ENCODE results near the gene CYP4B1. TPM values are rescaled to one million over a fixed set of nuclear protein-coding genes. Genes with fewer than 3 reads are reported as not detected.

CYP4B1 gene
- total RNA-seq, 2 experiments from 2014 or later: not detected

DNA sequence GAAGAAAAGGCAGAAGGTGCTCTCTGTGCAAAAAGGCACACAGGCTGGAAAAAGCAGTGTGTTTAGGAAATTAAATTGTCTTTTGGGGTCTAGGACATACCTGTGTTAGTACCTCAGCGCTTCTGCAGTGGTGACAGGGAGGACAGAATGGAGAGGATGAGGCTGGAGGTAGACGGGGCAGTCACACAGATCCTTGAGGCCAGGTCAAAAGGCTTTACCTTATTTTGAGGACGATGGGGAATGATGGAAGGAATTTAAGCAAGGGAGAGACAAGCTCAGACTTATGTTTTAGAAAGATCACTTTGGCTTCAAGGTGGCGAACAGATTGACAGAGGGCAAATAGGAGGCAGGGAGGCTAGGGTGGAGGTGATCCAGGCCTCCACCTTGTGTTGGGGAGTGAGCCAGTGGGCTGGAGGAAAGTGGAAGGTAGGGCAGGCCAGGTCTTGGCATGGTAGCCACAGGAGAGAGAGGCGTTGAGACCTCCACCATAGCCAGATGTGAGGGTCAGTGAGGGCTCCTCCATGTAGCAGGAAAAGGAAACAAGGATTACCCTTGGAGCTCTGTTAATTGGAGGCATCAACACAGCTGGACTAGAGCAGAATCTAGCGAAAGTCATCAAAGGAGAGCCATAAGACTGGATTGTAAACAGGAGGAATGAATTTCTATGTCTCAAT, 4.2 kb downstream of the CYP4B1 start:
- no peak overlapping the region for H3K27ac Mint-ChIP-seq
- H3K27me3 Mint-ChIP-seq: peaks cover 7% of the 10 kb centered on the region
- CTCF ChIA-PET: interaction anchor here (0.6 kb wide), 1 partner anchor 471 kb away, joined by 3 read pairs; no protein-coding TSS in a partner anchor
- no peaks in the 10 kb centered on the region for H3K9me3 Mint-ChIP-seq
- H3K36me3 Mint-ChIP-seq (ENCODE audit: low read depth): no peaks in the 10 kb centered on the region
- DNase-seq: no peak
- H3K4me3 Mint-ChIP-seq: no peak overlapping the region
- POLR2A ChIA-PET: no interaction called here
- no peaks in the 10 kb centered on the region for H3K4me1 Mint-ChIP-seq

DNA sequence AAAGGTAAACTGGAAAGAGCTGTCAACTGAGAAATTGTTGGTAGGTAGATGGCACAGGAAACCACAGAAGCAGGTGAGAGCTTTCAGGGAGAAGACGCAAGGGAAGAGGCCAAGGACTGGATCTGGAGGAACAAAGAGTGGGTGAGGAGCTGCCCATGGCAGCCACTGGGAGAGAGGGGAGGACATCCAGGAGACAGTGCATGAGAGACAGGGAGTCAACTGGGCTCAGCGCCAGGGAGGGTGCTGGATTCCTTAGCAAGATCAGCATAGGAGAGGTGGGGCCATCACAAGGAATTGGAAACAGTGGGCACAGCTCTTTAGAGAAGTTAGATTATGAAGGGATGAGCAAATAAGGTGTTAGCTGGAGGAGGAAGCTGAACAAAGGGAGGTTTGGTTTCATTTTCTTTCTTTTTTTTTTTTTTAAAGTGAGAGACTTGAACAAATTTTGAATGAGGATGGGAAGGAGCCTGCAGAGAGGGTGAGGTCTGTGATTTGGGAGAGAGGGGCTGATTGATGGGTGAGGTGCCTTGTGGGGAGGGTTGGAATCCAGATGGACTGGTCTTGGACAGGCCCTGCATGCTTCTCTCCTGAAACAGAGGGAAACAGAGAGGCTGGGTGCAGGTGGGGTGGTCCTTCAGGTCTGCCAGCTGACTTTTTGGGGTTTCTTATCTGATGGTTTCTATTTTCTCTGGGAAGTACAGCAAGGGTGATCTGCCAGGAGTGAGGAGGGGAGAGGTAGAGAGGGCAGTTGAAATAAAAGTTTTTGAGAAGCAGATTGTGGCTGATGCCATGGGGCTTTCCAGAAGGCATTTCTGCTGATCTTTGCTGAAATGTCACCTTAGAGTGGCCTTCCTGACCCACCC, 5.4 kb downstream of the CYP4B1 start:
- no peak for DNase-seq
- Mint-ChIP-seq H3K4me3 (no peak overlapping the region), H3K4me1 (no peaks in the 10 kb centered on the region), H3K36me3 (ENCODE audit: low read depth) (no peaks in the 10 kb centered on the region), H3K27ac (no peak overlapping the region), H3K27me3 (peaks cover 5% of the 10 kb centered on the region), H3K9me3 (no peaks in the 10 kb centered on the region)
- POLR2A ChIA-PET: no interaction called here
- CTCF ChIA-PET: no interaction called here

DNA sequence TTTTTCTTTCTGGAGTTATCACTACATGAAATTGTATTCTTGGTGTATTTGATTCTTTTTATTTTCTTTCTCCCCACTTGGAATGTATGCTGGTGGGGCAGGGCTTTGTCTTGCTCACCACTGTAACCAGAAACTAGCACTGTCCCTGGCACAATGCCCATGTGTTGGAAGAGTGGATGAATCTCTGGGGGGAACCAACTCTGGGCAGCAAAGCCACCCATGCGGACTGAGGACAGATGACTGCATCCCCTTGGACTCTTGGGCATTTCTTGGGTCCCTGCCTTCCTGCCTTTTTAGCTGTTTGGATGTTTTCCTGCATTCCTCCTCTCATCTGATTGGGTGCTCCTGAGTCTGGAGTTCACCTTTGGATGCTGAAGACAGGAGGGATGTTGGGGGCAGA, 6.1 kb downstream of the CYP4B1 start:
- no peak overlapping the region for H3K27ac Mint-ChIP-seq
- no peaks in the 10 kb centered on the region for H3K9me3 Mint-ChIP-seq
- peaks cover 5% of the 10 kb centered on the region for H3K27me3 Mint-ChIP-seq

DNA sequence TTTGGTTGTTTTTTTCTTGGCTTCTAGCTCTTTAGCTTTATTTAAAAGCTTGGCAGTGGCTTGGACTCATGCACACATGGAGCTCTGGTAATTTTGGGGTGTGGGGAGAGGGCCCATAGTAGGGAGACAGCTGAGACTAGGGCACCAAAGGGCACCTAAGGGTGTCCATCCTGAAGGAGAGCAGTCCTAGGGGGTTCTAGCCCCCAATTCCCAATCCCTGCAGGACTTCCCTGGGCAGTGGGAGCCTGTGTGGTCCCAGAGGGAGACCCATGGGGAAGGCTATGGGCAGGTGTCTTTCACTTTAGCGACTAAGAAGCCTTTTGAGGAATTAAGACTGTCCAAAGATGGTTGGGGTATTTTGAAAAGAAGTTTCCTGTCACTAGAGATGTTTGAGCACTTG, 6.9 kb downstream of the CYP4B1 start:
- ChIA-PET CTCF (no interaction called here), POLR2A (no interaction called here)
- Mint-ChIP-seq H3K9me3 (no peaks in the 10 kb centered on the region), H3K4me3 (no peak overlapping the region), H3K4me1 (no peaks in the 10 kb centered on the region), H3K27ac (peak overlapping the region; percentile 41), H3K27me3 (peaks cover 5% of the 10 kb centered on the region), H3K36me3 (ENCODE audit: low read depth) (no peaks in the 10 kb centered on the region)
- DNase-seq: no peak

More for the DNA sequence above, 6.1 kb downstream of the CYP4B1 start:
- Mint-ChIP-seq H3K4me1 (no peaks in the 10 kb centered on the region), H3K4me3 (no peak overlapping the region), H3K36me3 (ENCODE audit: low read depth) (no peaks in the 10 kb centered on the region)
- ChIA-PET CTCF (no interaction called here), POLR2A (no interaction called here)
- DNase-seq: no peak

DNA sequence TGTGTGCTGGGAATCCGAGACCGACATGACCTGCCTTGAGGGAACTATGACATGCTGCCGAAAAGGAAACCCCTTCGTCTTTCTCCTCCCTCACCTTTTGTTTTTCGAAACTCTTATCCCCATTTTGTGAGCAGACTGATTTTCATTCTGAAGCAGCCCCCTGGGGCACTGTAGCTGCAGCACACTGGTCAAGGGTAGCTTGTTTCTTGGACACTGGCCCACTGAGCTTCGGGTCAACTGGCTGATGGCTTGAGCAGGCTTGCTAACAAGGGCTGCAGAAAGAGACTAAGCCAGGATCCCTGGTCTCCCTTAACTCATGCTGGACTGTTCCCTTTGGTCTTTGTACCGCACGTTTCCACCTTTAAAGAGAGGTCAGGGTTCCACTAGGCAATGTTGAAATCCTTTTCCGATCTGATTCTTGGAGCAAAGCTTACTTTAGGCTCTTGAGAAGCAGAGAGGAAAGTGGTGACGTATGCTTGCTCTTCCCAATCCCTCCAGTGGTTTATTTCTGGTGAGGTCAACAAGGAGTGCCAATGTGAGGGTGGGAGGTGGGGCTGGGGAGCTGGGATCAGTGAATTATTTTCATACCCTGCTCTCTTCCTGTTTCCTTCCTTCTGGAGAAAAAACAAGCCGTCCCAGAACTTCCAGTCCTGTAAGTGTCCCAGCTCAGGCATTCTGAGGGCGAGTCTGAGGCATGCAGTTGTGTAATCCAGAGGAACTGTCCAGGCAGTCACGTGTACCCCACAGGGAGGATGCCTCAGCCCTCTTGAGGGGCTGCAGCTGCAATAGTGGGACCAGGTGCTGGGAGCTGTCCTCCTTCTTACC, 7.6 kb downstream of the CYP4B1 start:
- ChIA-PET POLR2A (no interaction called here), CTCF (no interaction called here)
- H3K27ac Mint-ChIP-seq: no peak overlapping the region
- no peak for DNase-seq
- peaks cover 5% of the 10 kb centered on the region for H3K27me3 Mint-ChIP-seq
- no peaks in the 10 kb centered on the region for H3K36me3 Mint-ChIP-seq (ENCODE audit: low read depth)
- no peak overlapping the region for H3K4me3 Mint-ChIP-seq
- no peaks in the 10 kb centered on the region for H3K4me1 Mint-ChIP-seq
- no peaks in the 10 kb centered on the region for H3K9me3 Mint-ChIP-seq

DNA sequence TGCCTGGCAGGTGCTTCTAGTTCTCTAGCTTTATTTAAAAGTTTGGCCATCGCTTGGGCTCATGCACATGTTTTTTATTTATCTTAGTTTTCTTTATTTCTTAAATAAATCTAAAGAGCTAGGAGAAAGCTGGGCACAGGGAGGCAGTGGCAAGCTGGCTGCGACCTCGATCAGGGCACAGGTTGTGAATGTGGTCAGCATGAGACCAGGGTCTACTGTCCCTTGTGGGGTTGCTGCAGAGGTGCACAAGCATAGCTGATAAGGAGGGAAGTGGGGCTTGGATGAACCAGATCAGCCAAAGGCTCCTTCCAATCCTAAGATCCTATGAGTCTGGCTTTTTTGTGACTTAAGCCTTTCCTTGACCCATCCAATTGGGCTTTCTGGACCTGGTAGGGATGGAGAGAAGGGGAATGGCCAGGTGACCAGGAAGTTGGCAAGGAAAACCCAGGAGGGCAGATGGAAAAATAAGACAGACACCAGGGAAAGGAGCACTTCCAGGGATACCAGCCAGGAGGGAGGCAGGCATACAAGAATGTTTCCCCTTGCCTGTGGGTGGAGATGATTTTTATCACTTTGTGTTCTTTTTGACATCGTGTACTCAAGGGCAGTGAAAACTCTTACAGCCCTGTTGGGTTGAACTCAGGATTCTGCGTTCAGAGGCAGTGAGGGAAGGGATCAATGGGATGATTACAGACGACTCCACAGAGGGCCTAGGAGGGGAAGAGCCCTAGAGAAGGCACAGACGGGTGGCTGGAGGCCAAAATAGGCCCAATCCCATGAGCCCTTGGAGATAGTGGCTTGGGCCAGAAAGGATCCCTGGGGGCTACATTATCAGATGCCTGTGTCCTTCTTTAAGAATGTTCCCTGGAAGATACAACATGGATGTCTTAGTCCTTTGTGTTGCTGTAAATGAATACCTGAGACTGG, 8.5 kb downstream of the CYP4B1 start:
- POLR2A ChIA-PET: no interaction called here
- no peaks in the 10 kb centered on the region for H3K36me3 Mint-ChIP-seq (ENCODE audit: low read depth)
- CTCF ChIA-PET: no interaction called here
- H3K27me3 Mint-ChIP-seq: peaks cover 5% of the 10 kb centered on the region
- no peaks in the 10 kb centered on the region for H3K9me3 Mint-ChIP-seq
- no peak overlapping the region for H3K27ac Mint-ChIP-seq
- no peak overlapping the region for H3K4me3 Mint-ChIP-seq
- H3K4me1 Mint-ChIP-seq: no peaks in the 10 kb centered on the region
- DNase-seq: no peak

DNA sequence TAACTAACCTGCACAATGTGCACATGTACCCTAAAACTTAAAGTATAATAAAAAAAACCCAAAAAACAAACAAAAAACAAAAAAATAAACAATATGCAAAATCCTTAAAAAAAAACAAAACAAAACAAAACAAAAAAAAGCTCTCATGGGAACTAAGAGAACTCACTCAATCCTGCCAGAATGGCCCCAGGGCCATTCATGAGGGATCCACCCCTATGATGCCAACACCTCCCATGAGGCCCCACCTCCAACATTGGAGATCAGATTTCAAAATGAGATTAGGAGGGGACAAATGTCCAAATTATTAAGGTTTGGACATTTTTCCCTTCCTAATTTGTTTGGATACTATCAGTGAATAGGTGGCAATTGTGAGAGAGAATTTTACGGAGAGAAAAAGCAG, 10.2 kb downstream of the CYP4B1 start:
- H3K4me3 Mint-ChIP-seq: no peak overlapping the region
- CTCF ChIA-PET: no interaction called here

DNA sequence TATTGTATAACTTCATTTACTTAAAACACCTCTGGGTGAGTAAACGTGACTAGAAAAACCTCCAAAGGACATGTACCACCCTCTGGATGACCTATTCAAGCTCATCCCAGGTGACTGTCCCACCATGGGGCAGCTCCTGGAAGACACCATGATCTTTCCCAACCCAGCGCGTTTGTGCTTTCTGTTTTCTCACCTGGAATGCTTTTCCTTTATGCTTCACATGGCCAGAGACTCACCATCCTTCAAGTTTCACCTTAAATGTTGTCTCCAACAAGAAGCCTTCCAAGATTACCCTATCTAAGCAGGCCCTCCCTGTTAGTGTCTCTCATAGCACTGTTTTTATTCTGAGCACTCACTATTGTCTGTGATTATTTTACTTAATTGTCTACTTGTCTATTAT, 11.1 kb downstream of the CYP4B1 start:
- H3K27me3 Mint-ChIP-seq: peaks cover 5% of the 10 kb centered on the region
- H3K4me3 Mint-ChIP-seq: no peak overlapping the region
- DNase-seq: no peak
- POLR2A ChIA-PET: no interaction called here
- CTCF ChIA-PET: interaction anchor here (1.7 kb wide), 1 partner anchor 11 kb away, joined by 4 read pairs; the partner anchor contains the start of gene CYP4B1
- no peak overlapping the region for H3K27ac Mint-ChIP-seq
- no peaks in the 10 kb centered on the region for H3K9me3 Mint-ChIP-seq
- H3K36me3 Mint-ChIP-seq (ENCODE audit: low read depth): no peaks in the 10 kb centered on the region
- no peaks in the 10 kb centered on the region for H3K4me1 Mint-ChIP-seq

More for the DNA sequence above, 10.2 kb downstream of the CYP4B1 start:
- Mint-ChIP-seq H3K27me3 (peaks cover 5% of the 10 kb centered on the region), H3K9me3 (no peaks in the 10 kb centered on the region), H3K27ac (no peak overlapping the region), H3K36me3 (ENCODE audit: low read depth) (no peaks in the 10 kb centered on the region), H3K4me1 (no peaks in the 10 kb centered on the region)
- POLR2A ChIA-PET: no interaction called here
- DNase-seq: no peak

DNA sequence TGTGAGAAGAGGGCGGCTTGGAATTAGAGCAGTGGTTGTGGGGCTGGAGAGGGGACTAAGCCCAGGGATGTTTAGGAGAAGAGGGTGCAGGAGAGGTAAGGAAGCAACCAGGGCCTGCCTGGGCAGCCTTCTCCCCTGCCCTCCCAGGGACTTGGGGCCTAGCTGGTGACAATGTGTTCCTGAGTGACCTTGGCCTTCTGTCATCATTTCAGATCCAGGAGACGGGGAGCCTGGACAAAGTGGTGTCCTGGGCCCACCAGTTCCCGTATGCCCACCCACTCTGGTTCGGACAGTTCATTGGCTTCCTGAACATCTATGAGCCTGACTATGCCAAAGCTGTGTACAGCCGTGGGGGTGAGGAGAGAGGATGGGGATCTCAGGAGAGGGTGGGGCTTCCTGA, 11.8 kb downstream of the CYP4B1 start:
- H3K27ac Mint-ChIP-seq: no peak overlapping the region
- peaks cover 2% of the 10 kb centered on the region for H3K27me3 Mint-ChIP-seq
- no peaks in the 10 kb centered on the region for H3K9me3 Mint-ChIP-seq
- no peak for DNase-seq
- no peaks in the 10 kb centered on the region for H3K4me1 Mint-ChIP-seq
- CTCF ChIA-PET: interaction anchor here (0.6 to 1.7 kb wide), 2 partner anchors 12 to 24 kb away, joined by 3 to 4 read pairs; partner anchors contain the start of gene CYP4B1
- no peaks in the 10 kb centered on the region for H3K36me3 Mint-ChIP-seq (ENCODE audit: low read depth)
- POLR2A ChIA-PET: no interaction called here
- no peak overlapping the region for H3K4me3 Mint-ChIP-seq

DNA sequence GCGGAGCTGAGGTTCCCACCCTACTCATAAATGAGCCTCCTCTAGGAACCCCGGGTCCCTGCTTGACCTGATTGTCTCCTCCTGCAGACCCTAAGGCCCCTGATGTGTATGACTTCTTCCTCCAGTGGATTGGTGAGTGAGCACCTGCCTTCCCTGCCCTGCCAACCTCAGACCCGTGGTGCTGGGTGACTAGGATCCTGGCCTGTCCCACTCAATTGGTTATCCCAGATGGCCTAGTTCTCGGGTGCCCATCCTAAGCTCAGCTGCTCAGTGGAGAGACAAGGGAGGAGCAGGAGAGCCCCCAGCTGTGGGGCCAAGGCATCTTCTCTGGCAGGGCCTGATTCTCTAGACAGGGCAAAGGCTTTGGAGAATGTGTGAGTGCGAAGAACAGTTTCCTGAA, 12.2 kb downstream of the CYP4B1 start:
- no peak for DNase-seq
- Mint-ChIP-seq H3K4me1 (no peaks in the 10 kb centered on the region), H3K36me3 (ENCODE audit: low read depth) (no peaks in the 10 kb centered on the region), H3K9me3 (no peaks in the 10 kb centered on the region), H3K4me3 (no peak overlapping the region), H3K27ac (no peak overlapping the region), H3K27me3 (no peaks in the 10 kb centered on the region)
- ChIA-PET CTCF (interaction anchor here (1.7 kb wide), 1 partner anchor 12 kb away, joined by 4 read pairs; the partner anchor contains the start of gene CYP4B1), POLR2A (interaction anchor here (0.5 kb wide), 1 partner anchor 499 kb away, joined by 9 read pairs; no protein-coding TSS in a partner anchor)

DNA sequence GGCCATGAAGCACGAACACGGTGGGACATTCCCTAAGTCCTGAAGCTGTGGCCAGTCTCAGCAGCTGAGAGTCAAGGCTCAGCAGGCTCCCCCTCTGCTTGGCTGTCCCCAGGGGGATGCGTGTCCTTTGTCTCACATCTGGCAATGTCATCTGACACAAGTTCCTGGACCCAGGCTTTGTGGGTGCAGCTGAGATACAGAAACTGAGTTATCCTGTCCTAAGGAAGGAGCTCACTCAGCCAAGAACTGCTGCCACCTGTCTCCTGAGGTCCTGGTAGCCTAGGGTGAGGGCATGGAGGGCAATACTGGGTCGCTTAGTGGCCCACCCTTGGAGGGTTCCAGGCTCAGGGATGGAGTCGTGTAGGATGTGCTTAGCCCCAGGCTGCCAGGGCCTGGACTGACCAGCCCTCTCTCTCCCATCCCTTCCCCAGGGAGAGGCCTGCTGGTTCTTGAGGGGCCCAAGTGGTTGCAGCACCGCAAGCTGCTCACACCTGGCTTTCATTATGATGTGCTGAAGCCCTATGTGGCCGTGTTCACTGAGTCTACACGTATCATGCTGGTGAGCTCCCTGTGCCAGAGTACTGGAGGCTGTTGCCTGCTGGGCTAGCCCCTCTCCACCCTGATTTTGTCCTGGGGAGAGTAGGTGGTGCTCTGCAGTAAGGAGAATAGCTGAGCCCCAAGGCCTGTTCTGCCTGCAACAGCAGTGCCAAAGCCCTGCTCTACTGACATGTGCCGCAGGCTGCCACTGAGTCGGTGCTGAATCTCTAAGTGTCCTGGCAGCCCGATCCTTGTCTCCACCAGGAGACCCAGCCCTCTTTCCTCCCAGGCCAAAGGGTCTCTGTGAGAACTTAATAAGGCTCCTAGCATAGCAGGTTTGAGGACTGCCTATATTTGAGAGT, 13.5 kb downstream of the CYP4B1 start:
- Mint-ChIP-seq H3K4me3 (no peak overlapping the region), H3K36me3 (ENCODE audit: low read depth) (no peaks in the 10 kb centered on the region)

More for the DNA sequence above, 13.5 kb downstream of the CYP4B1 start:
- ChIA-PET POLR2A (no interaction called here), CTCF (no interaction called here)
- H3K4me1 Mint-ChIP-seq: no peaks in the 10 kb centered on the region
- no peak for DNase-seq
- no peak overlapping the region for H3K27ac Mint-ChIP-seq
- no peaks in the 10 kb centered on the region for H3K27me3 Mint-ChIP-seq
- H3K9me3 Mint-ChIP-seq: no peaks in the 10 kb centered on the region

Measured in activated CD4-positive, alpha-beta T cell treated with anti-CD3 and anti-CD28 coated beads, Interleukin-2, amount 10 ng/mL, durations not matched to agents 7 days and 5 days (primary cell).